Stimulated activated CD8-positive, alpha-beta memory T cell treated with anti-CD3 and anti-CD28 coated beads, Interleukin-12 subunit alpha, Interleukin-12 subunit beta, amount 100 ng/mL, for 1 hour (primary cell): ENCODE results near the gene SPIRE2.
A peak's percentile ranks its signal among the peaks of the same experiment; 100 is the strongest.
"Not testable (repeated sequence)": the region's sequence is repeated elsewhere in the genome, so short reads cannot be mapped to it uniquely, and the experiment has no call there.

Experiments used
- DNase-seq: peaks from one replicate; pipeline ENCODE4 v3.0.0-alpha.2; 2020; ENCODE audit warnings: low read depth

SPIRE2 gene

GRCh38 chr16:89828199-89828869, at the start of gene SPIRE2:
TSS of gene SPIRE2 (plus strand) at chr16:89828475. CDS start at chr16:89828551, 76 bp downstream.
- DNase-seq = peak; percentile 41

GRCh38 chr16:89779231-89779908, 48.9 kb upstream of the SPIRE2 start:
- DNase-seq = no peak

GRCh38 chr16:89779909-89780305, 48.4 kb upstream of the SPIRE2 start:
- no peak for DNase-seq

DNA sequence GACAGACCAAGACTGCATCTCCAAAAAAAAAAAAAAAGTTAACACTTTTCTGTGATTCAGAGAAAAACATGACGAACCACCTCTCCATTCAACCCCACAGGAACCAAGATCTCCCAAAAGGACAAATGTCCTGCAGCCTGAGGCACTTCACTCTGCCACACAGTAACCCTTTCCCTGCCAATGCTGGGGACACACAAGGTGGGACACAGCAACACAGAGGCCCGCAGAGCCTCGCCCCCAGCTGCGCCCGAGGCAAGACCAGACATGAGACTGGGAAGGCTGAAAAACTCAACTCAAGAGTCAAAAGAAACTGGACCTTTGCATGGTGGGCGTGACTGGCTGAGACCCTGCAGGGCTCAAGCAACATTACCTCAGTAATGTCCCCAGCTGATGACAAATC, 45.8 kb upstream of the SPIRE2 start:
- DNase-seq = no peak

DNA sequence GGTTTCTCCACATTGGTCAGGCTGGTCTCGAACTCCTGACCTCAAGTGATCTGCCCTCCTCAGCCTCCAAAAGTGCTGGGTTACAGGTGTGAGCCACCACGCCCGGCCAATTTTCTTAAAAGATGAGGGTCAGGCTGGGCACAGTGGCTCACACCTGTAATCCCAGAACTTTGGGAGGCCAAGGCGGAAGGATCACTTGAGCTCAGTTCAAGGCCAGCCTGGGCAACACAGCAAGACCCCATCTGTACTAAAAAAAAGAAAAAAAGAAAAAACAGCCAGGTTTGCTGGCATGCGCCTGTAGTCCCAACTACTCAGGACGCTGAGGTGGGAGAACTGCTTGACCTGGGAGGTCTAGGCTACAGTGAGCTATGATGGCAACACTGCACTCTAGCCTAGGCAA, 44.3 kb upstream of the SPIRE2 start:
- not testable (repeated sequence) for DNase-seq

- DNase-seq = no peak
Observed at GRCh38 chr16:89784406-89784805, 43.9 kb upstream of the SPIRE2 start.

GRCh38 chr16:89785523-89786155, 42.6 kb upstream of the SPIRE2 start:
- peak; percentile 18 for DNase-seq

DNA sequence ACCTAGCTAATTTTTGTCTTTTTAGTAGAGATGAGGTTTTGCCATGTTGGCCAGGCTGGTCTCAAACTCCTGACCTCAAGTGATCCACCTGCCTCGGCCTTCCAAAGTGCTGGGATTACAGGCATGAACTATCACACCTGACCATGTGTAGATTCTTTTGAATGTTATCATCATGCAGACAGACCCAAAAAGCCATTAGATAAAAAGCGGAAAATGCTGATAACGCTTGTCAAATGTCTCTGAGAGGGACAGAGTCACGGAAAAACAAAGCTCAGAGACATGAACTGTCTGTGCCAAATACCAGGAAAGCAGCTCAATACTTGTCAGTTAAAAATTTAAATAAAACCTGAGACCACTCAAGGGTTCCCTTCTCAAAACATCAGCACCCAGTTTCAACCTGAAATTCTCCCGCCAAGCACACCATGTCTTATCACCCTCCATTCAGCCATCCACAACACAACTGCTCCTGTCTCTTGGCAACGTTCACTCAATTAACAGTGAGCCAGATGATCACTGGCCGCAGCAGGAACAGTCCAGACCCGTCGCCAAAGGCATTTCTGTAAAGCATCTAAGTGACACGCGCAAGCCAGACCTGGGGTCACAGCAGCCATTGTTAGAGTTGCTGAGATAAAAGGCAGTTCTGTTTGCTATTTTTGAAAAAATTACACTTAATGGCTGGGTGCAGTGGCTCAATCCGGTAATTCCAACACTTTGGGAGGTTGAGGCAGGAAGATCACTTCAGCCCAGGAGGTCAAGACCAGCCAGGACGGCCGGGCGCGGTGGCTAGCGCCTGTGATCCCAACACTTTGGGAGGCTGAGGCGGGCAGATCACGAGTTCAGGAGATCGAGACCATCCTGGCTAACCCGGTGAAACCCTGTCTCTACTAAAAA, 41.6 kb upstream of the SPIRE2 start:
- DNase-seq = no peak

GRCh38 chr16:89787365-89787805, 40.9 kb upstream of the SPIRE2 start:
- DNase-seq = no peak

DNA sequence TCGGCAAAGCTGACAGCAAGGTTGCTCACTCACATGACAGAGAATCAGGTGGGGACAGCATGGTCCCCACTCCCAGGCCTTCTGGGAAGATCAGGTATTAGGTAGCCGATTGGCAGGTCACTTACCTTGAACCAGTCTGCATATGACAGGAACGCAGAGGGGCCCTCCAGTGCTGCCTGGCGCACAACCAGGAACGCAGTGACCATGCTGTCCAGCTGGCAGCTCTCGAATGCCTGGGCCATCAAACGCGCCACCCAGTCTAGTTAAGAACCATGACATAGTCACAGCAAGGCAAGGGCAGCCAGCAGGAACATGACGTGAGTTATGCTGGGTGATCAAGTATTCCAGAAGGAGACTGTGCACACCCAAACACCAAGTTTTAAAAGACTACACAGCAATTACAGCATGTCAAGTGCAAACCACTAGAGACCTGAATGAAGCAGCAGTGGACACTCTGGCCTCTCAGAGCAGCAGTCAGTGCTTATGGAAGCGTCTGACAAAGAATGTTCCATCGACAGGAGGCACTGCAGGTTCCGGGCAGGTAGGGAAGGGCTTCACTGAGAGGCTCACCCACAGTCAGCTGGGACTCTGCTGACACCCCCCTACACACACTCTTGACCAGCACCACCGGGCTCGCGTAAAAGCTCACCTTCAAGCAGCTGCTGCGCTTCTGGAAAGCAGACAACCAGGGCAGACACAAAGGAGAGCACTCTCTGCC, 36.8 kb upstream of the SPIRE2 start:
- no peak for DNase-seq

DNA sequence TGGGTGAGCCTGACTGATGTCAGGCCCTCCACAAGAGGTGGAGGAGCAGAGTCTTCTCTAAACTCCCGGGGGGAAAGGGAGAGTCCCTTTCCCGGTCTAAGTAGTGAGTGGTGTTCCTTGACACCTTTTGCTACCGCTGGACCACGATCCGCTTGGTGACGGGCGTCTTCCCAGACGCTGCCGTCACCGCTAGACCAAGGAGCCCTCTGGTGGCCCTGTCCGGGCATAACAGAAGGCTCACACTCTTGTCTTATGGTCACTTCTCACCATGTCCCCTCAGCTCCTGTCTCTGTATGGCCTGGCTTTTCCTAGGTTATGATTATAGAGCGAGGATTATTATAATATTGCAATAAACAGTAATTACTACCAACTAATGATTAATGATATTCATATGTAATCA, 35.2 kb upstream of the SPIRE2 start:
- peak; percentile 20 for DNase-seq

DNA sequence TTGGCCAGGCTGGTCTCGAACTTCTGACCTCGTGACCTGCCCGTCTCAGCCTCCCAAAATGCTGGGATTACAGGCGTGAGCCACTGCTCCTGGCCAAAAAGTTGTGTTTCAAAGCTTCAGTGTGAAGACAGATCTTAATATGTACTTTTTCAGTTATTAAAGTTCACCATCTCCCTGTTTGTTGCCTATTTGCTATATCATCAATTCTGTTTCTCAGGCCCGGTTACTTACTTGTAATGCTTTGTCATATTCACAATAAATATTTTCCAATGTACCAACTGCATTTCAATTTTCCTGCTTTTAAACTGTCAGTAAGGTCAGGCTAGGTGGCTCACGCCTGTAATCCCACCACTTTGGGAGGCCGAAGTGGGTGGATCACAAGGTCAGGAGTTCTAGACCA, 34.3 kb upstream of the SPIRE2 start:
- DNase-seq = no peak

DNA sequence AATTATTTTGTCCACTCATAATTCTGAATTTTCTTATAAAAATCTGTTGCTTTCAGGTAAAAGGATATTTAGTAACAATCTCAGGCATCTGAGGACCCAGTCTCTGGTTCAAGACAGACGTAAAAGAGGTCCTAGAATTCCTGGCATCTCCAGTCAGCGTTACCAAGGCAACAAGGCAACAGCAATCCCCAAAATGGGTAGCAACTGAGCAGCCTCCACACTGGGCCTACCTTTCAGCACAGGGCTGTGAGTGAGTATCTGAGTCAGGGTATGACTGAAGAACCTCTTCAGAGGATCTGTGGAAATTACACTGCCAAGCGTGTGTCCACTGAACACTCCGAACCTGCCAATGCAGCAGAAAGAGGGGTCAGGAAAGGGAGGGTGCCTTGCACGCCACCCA, 32.6 kb upstream of the SPIRE2 start:
- no peak for DNase-seq

GRCh38 chr16:89796104-89796503, 32.2 kb upstream of the SPIRE2 start:
- DNase-seq = no peak

- DNase-seq = no peak
Observed at GRCh38 chr16:89798126-89798525, 30.1 kb upstream of the SPIRE2 start.

DNA sequence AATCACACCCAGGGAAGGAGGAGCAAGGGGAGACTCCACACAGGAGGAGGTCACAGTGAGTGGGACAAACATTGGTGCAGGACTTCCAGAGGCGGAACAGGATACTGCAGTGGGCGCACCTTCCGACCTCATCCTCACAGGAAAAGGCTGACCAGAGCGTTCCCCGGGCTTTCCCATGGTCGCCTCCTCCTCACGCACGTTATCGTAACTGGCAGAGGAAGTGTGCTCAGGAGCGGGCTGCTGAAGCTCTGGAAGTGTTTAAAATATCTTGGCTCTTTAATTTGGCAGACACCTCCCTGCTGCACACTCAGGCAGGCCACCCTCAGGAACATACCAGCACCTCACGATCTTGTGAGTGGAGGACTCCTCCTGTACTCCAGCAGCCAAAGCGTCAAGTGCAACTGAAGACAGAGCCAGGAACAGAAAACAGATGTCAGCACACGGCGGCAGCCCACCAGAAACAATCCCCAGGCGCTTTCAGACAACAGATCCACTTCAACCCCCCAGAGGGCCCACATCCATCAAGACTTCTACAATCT, 29.4 kb upstream of the SPIRE2 start:
- no peak for DNase-seq

GRCh38 chr16:89801800-89802199, 26.5 kb upstream of the SPIRE2 start:
- no peak for DNase-seq

- DNase-seq = no peak
Observed at GRCh38 chr16:89805136-89805905, 23.0 kb upstream of the SPIRE2 start.

- DNase-seq = not testable (repeated sequence)
Observed at GRCh38 chr16:89806589-89807193, 21.6 kb upstream of the SPIRE2 start.

- no peak for DNase-seq
Observed at GRCh38 chr16:89808475-89808874, 19.8 kb upstream of the SPIRE2 start.
